H1 (cell line): ENCODE measurements around the gene RABL6. TPM values are rescaled to one million over a fixed set of nuclear protein-coding genes. Genes with fewer than 3 reads are reported as not detected.

Experiments used
- CTCF ChIA-PET: fragments of 300-600 bp; sonication (Branson Sonifier 250); formaldehyde crosslinking; loops from one replicate; lab custom pipeline; 2021; ENCODE audit not compliant: partially characterized antibody; lab: Charles Lee
- POLR2A ChIA-PET: fragments of 300-600 bp; sonication (Branson Sonifier 250); formaldehyde crosslinking; loops from one replicate; lab custom pipeline; 2021; ENCODE audit warnings: inconsistent platforms; ENCODE audit not compliant: partially characterized antibody; lab: Charles Lee
- DNase-seq, 2 experiments: peaks; one replicate each; pipeline versions ENCODE4 v3.0.0 to v3.0.0-alpha.2; 2010 to 2022; ENCODE audit warnings: low spot score in 2 of 2, low read depth in 1 of 2, mixed read lengths in 1 of 2
- FAIRE-seq: peaks from 2 replicates; lab custom pipeline; 2011; peaks lifted over from hg19 to GRCh38; lab: Jason Lieb, UNC
- H2AFZ ChIP-seq: 2 replicates; pipeline ENCODE4 v1.8.1; 2012; ENCODE audit warnings: low read length, inconsistent platforms
- H2AK5ac ChIP-seq: 2 replicates; pipeline ENCODE4 v1.6.1; 2013; ENCODE audit warnings: low read depth, low read length
- H2BK120ac ChIP-seq: replicated peaks from 2 replicates; pipeline ENCODE3; 2013; ENCODE audit warnings: low read depth, low read length, inconsistent platforms
- H2BK12ac ChIP-seq: 2 replicates; pipeline ENCODE4 v1.6.1; 2013; ENCODE audit warnings: low read depth, low read length
- H2BK15ac ChIP-seq: 2 replicates; pipeline ENCODE4 v1.6.1; 2013; ENCODE audit warnings: low read length
- H2BK20ac ChIP-seq: 2 replicates; pipeline ENCODE4 v1.6.1; 2013; ENCODE audit warnings: low read length
- H2BK5ac ChIP-seq: 2 replicates; pipeline ENCODE4 v1.6.1; 2013; ENCODE audit warnings: low read depth, low read length
- H3K14ac ChIP-seq: 2 replicates; pipeline ENCODE4 v1.6.1; 2013; ENCODE audit warnings: inconsistent platforms; ENCODE audit not compliant: insufficient read length
- H3K18ac ChIP-seq: 2 replicates; pipeline ENCODE4 v1.6.1; 2013; ENCODE audit warnings: low read length; ENCODE audit errors: extremely low read depth
- H3K23ac ChIP-seq: 2 replicates; pipeline ENCODE4 v1.6.1; 2013; ENCODE audit warnings: inconsistent platforms; ENCODE audit not compliant: insufficient read length
- H3K23me2 ChIP-seq: 2 replicates; pipeline ENCODE4 v1.6.1; 2013; ENCODE audit warnings: low read depth, low read length
- H3K27ac ChIP-seq: 2 replicates; pipeline ENCODE4 v1.6.1; 2011; ENCODE audit warnings: low read depth, low read length, inconsistent platforms
- H3K27me3 ChIP-seq, 4 experiments: replicated peaks in 1 of 4; 1 replicate in 1 of 4; 2 replicates in 3 of 4; pipeline versions ENCODE4 v1.6.1 to v1.8.1; 2011 to 2013; ENCODE audit warnings: low read length in 3 of 4, mild to moderate bottlenecking in 3 of 4, inconsistent platforms in 2 of 4, mixed read lengths in 2 of 4, moderate library complexity in 1 of 4; ENCODE audit not compliant: control insufficient read depth in 3 of 4, insufficient read depth in 3 of 4; ENCODE audit errors: extremely low read depth in 1 of 4
- H3K36me3 ChIP-seq, 4 experiments: 2 replicates each; pipeline versions ENCODE4 v1.6.1 to v1.8.1; 2011 to 2013; ENCODE audit warnings: mild to moderate bottlenecking in 4 of 4, low read length in 3 of 4, moderate library complexity in 2 of 4, control low read depth in 1 of 4, inconsistent platforms in 1 of 4; ENCODE audit not compliant: insufficient read depth in 4 of 4, control insufficient read depth in 2 of 4
- H3K4ac ChIP-seq: replicated peaks from 2 replicates; pipeline ENCODE3; 2013; ENCODE audit warnings: low read length, low read depth, mixed read lengths, inconsistent platforms; ENCODE audit not compliant: insufficient read length
- H3K4me1 ChIP-seq, 4 experiments: replicated peaks in 1 of 4; 1 replicate in 1 of 4; 2 replicates in 3 of 4; pipeline versions ENCODE4 v1.6.1 to v1.8.1; 2011 to 2013; ENCODE audit warnings: low read length in 3 of 4, inconsistent platforms in 2 of 4, mixed read lengths in 1 of 4; ENCODE audit not compliant: insufficient read depth in 4 of 4, control insufficient read depth in 3 of 4
- H3K4me2 ChIP-seq, 2 experiments: 2 replicates each; pipeline versions ENCODE4 v1.6.1 to v1.8.1; 2011 to 2013; ENCODE audit warnings: low read depth in 2 of 2, low read length in 2 of 2, control low read depth in 1 of 2, inconsistent platforms in 1 of 2, mild to moderate bottlenecking in 1 of 2; ENCODE audit not compliant: insufficient read depth in 1 of 2
- H3K4me3 ChIP-seq, 4 experiments: fragments of 200-600, 300-600 bp in 1 of 4; sonication (generic), shearing (Covaris generic), sonication (Bioruptor Twin) in 1 of 4; 2 replicates each; pipeline versions ENCODE4 v1.5.1 to v1.8.1; 2011 to 2016; ENCODE audit warnings: low read length in 4 of 4, low read depth in 3 of 4, control low read depth in 2 of 4, inconsistent platforms in 2 of 4, mild to moderate bottlenecking in 2 of 4, mixed read lengths in 1 of 4, moderate library complexity in 1 of 4; ENCODE audit not compliant: insufficient read depth in 2 of 4; ENCODE audit errors: extremely low read depth in 1 of 4
- H3K56ac ChIP-seq: replicated peaks from 2 replicates; pipeline ENCODE3; 2013; ENCODE audit warnings: low read depth, mild to moderate bottlenecking, mixed read lengths, low read length, inconsistent platforms; ENCODE audit not compliant: insufficient read length
- H3K79me1 ChIP-seq: 2 replicates; pipeline ENCODE4 v1.6.1; 2013; ENCODE audit warnings: low read depth, low read length, control low read depth
- H3K79me2 ChIP-seq, 2 experiments: 2 replicates each; pipeline versions ENCODE4 v1.6.1 to v1.8.1; 2012 to 2013; ENCODE audit warnings: low read length in 2 of 2, mild to moderate bottlenecking in 2 of 2, inconsistent platforms in 1 of 2; ENCODE audit not compliant: insufficient read depth in 2 of 2, control insufficient read depth in 1 of 2
- H3K9ac ChIP-seq, 4 experiments: replicated peaks in 1 of 4; 1 replicate in 1 of 4; 2 replicates in 3 of 4; pipeline versions ENCODE4 v1.6.1 to v1.8.1; 2011 to 2013; ENCODE audit warnings: low read depth in 3 of 4, low read length in 3 of 4, control low read depth in 2 of 4, mild to moderate bottlenecking in 2 of 4, moderate library complexity in 2 of 4, inconsistent platforms in 1 of 4; ENCODE audit errors: extremely low read depth in 1 of 4
- H3K9me3 ChIP-seq, 2 experiments: 2 replicates each; pipeline versions ENCODE4 v1.6.1 to v1.8.1; 2012 to 2013; ENCODE audit warnings: mild to moderate bottlenecking in 2 of 2, moderate library complexity in 2 of 2, control low read depth in 1 of 2, inconsistent platforms in 1 of 2, low read depth in 1 of 2, low read length in 1 of 2, mixed read lengths in 1 of 2; ENCODE audit not compliant: insufficient read depth in 2 of 2
- H4K20me1 ChIP-seq, 2 experiments: replicated peaks in 1 of 2; 2 replicates each; pipeline versions ENCODE3 to v1.8.1; 2011 to 2013; ENCODE audit warnings: inconsistent platforms in 2 of 2, low read length in 2 of 2, mild to moderate bottlenecking in 1 of 2; ENCODE audit not compliant: insufficient read depth in 2 of 2, control insufficient read depth in 1 of 2
- H4K5ac ChIP-seq: 2 replicates; pipeline ENCODE4 v1.6.1; 2013; ENCODE audit warnings: low read length, low read depth, mixed read lengths, inconsistent platforms; ENCODE audit not compliant: insufficient read length
- H4K8ac ChIP-seq: 2 replicates; pipeline ENCODE4 v1.8.0; 2013; ENCODE audit warnings: mild to moderate bottlenecking, moderate library complexity, low read length, inconsistent platforms; ENCODE audit not compliant: insufficient read depth; ENCODE audit errors: extremely low read depth
- H4K91ac ChIP-seq: replicated peaks from 2 replicates; pipeline ENCODE3; 2013; ENCODE audit warnings: low read length, mixed read lengths, inconsistent platforms; ENCODE audit not compliant: insufficient read length
- CREB1 ChIP-seq: IDR thresholded peaks from 2 replicates; pipeline ENCODE4 v1.6.1; 2012; ENCODE audit warnings: inconsistent platforms
- CTBP2 ChIP-seq: IDR thresholded peaks from 2 replicates; pipeline ENCODE4 v1.7.0; 2011; ENCODE audit warnings: borderline replicate concordance, mild to moderate bottlenecking, moderate library complexity, mixed read lengths, low read length; ENCODE audit not compliant: insufficient read depth, insufficient read length
- POLR2AphosphoS5 ChIP-seq: IDR thresholded peaks from 2 replicates; pipeline ENCODE4 v1.6.1; 2011; ENCODE audit warnings: low read depth, low read length
- RAD21 ChIP-seq, 2 experiments: IDR thresholded peaks in 1 of 2; conservative IDR thresholded peaks in 1 of 2; 2 replicates each; pipeline ENCODE4 v1.6.1; 2011; ENCODE audit warnings: low read depth in 2 of 2, low read length in 2 of 2, improper control_type of control experiment in 1 of 2, inconsistent platforms in 1 of 2, mild to moderate bottlenecking in 1 of 2, moderate library complexity in 1 of 2
- ZNF274 ChIP-seq: IDR thresholded peaks from 2 replicates; pipeline ENCODE4 v1.7.0; 2012; ENCODE audit warnings: low read length, borderline replicate concordance; ENCODE audit errors: extremely low read depth
- WGBS, 2 experiments: shearing (Covaris generic) in 1 of 2; methylation state at CpG; one replicate each; pipeline versions ENCODE4 v1.1.6 to v1.1.7; 2013 to 2015; ENCODE audit warnings: low lambda C conversion rate in 2 of 2, mixed read lengths in 2 of 2, inconsistent platforms in 1 of 2, low coverage in 1 of 2, missing lambda C conversion rate in 1 of 2; ENCODE audit not compliant: insufficient replicate concordance in 2 of 2, insufficient coverage in 1 of 2, insufficient read length in 1 of 2; ENCODE audit errors: extremely low coverage in 1 of 2, missing lambda C conversion rate in 1 of 2; 5-methylcytosine and 5-hydroxymethylcytosine counted together
- polyA plus RNA-seq, 7 experiments: library from polyadenylated mRNA; depleted of rRNA in 3 of 7; stranded (reverse) in 5 of 7; unstranded in 2 of 7; fragments of >200 nt in 5 of 7; fragments of 200-250 nt in 2 of 7; gene quantifications; 1 replicate in 5 of 7; 2 replicates in 1 of 7; 4 replicates in 1 of 7; pipeline versions ENCODE4 v1.2.1 to v1.2.3, GENCODE V29; 2011 to 2013; ENCODE audit warnings: missing spikeins in 2 of 7, mixed read lengths in 2 of 7
- total RNA-seq: library from RNA; stranded (reverse); fragmentation: NEBNext Ultra II Directional; extraction: Animal tissue kit (Norgen Biotek cat#: 25700); gene quantifications from 2 replicates; pipeline ENCODE4 v1.2.1, GENCODE V29; 2021
- TF ChIP-seq, protein P1 (sequence below): IDR thresholded peaks from 2 replicates; pipeline ENCODE4 v1.6.1; 2012; ENCODE audit warnings: inconsistent platforms
- TF ChIP-seq, protein P2 (sequence below), 3 experiments: IDR thresholded peaks; 1 replicate in 2 of 3; 2 replicates in 1 of 3; pipeline versions ENCODE4 v1.5.1 to v1.6.1; 2011; ENCODE audit warnings: low read length in 3 of 3, mild to moderate bottlenecking in 3 of 3, inconsistent platforms in 2 of 3, low read depth in 1 of 3, moderate library complexity in 1 of 3; ENCODE audit not compliant: insufficient read depth in 1 of 3; ENCODE audit errors: control extremely low read depth in 1 of 3

Gene RABL6
- total and polyA plus RNA-seq, 2 of the 8 experiments (the other 6 are each of a cell fraction or from before 2014, with no cell fraction given): 70.1 to 130 TPM

DNA sequence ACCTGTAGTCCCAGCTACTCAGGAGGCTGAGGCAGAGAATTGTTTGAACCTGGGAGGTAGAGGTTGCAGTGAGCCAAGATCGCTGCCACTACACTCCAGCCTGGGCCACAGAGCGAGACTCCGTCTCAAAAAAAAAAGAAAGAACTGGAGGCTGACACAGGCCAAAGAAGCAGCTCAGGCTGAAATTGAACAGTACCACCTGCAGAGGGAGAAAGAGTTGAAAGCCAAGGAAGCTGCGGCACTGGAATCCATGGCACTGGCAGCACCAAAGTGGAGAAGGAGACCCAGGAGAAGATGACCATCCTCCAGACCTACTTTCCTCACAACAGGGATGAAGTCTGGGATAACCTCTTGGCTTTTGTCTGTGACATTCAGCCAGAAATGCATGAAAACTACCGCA lies 27.9 kb upstream of the RABL6 start:
- Histone ChIP-seq H2AFZ (no peak overlapping the region), H4K20me1 (no peaks in the 10 kb centered on the region), H3K36me3 (no peaks in the 10 kb centered on the region), H3K27me3 (peaks cover 0 to 4% (median 1%) of the 10 kb centered on the region in 4 experiments; a peak in 3 of 7 replicates), H3K18ac (no peak overlapping the region), H3K4me2 (no peak overlapping the region), H3K27ac (no peak overlapping the region), H2AK5ac (no peak overlapping the region), H3K23me2 (no peaks in the 10 kb centered on the region), H3K79me2 (no peaks in the 10 kb centered on the region), H3K9ac (no peak overlapping the region), H3K4ac (no peak overlapping the region), H4K8ac (no peak overlapping the region), H4K91ac (no peak overlapping the region), H2BK20ac (no peak overlapping the region), H3K14ac (no peak overlapping the region), H3K4me1 (no peaks in the 10 kb centered on the region), H3K4me3 (no peak overlapping the region), H2BK120ac (no peak overlapping the region), H2BK5ac (no peak overlapping the region), H3K79me1 (no peaks in the 10 kb centered on the region), H3K9me3 (no peaks in the 10 kb centered on the region; a peak in 1 of 4 replicates), H4K5ac (no peak overlapping the region), H2BK15ac (no peak overlapping the region), H3K56ac (no peak overlapping the region), H3K23ac (no peak overlapping the region), H2BK12ac (no peak overlapping the region)
- WGBS, 2 experiments: 90% methylated on average over 5 of the region's 5 CpGs; no CpG with 5 or more reads in 1 of the 2 experiments
- TF ChIP-seq ZNF274 (no peak), CREB1 (no peak), CTBP2 (no peak), RAD21 (IDR thresholded peaks at IDR 0.05 in 1 of 2, conservative IDR thresholded peaks at IDR 0.05 in 1 of 2; ENCODE audit: low read depth in 2 of 2, low read length in 2 of 2) (no peak), POLR2AphosphoS5 (no peak)
- TF ChIP-seq, protein P1, sequence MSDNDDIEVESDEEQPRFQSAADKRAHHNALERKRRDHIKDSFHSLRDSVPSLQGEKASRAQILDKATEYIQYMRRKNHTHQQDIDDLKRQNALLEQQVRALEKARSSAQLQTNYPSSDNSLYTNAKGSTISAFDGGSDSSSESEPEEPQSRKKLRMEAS: no peak
- TF ChIP-seq, protein P2, sequence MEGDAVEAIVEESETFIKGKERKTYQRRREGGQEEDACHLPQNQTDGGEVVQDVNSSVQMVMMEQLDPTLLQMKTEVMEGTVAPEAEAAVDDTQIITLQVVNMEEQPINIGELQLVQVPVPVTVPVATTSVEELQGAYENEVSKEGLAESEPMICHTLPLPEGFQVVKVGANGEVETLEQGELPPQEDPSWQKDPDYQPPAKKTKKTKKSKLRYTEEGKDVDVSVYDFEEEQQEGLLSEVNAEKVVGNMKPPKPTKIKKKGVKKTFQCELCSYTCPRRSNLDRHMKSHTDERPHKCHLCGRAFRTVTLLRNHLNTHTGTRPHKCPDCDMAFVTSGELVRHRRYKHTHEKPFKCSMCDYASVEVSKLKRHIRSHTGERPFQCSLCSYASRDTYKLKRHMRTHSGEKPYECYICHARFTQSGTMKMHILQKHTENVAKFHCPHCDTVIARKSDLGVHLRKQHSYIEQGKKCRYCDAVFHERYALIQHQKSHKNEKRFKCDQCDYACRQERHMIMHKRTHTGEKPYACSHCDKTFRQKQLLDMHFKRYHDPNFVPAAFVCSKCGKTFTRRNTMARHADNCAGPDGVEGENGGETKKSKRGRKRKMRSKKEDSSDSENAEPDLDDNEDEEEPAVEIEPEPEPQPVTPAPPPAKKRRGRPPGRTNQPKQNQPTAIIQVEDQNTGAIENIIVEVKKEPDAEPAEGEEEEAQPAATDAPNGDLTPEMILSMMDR (IDR thresholded peaks at IDR 0.05; ENCODE audit: control extremely low read depth in 1 of 3, insufficient read depth in 1 of 3, low read depth in 1 of 3, low read length in 3 of 3): peak in 1 of 3 experiments; percentile 15; a peak in 1 of 4 replicates
- no peak for FAIRE-seq
- CTCF ChIA-PET: interaction anchor here (0.6 to 8.0 kb wide), 7 partner anchors 9 to 456 kb away, joined by 3 to 88 read pairs (median 3); partner anchors contain the start of genes LCN15 and LCN8
- POLR2A ChIA-PET: interaction anchor here (0.6 kb wide), 1 partner anchor 36 kb away, joined by 3 read pairs; no protein-coding TSS in a partner anchor
- DNase-seq: no peak
